Measurements from ENCODE around the gene GUCY2D. TPM values are rescaled to one million over a fixed set of nuclear protein-coding genes. Genes with fewer than 3 reads are reported as not detected.
"Not testable (repeated sequence)": the region's sequence is repeated elsewhere in the genome, so short reads cannot be mapped to it uniquely, and the experiment has no call there.

Gene GUCY2D
- total and polyA plus RNA-seq, 5 donors, result 0.09 to 0.85 (median 0.27) TPM; not detected in 1

DNA sequence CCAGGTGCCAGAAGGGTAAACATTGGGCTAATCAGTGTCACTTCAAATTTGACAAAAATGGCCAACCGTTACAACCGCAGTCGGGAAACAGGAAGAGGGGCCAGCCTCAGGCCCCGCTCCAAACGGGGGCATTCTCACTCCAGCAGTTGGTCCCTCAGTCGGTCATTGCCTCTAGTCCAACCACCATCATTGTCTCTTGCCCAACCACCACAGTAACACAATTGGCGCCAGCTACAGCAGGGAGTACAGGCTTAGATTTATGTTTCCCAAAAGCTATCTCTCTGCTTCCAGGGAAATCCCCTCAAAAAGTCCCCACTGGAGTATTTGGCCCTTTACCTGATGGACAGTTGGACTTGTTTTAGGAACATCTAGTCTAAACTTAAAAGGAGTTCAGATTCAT, 56.7 kb downstream of the GUCY2D start:
- no peak overlapping the region for H3K4me3 ChIP-seq (ENCODE audit: low read length)
- no peak for ATAC-seq
- peak in 1 of 3 donors; percentile 10 for DNase-seq
- no peaks in the 10 kb centered on the region for H3K9me3 ChIP-seq (ENCODE audit: control insufficient read depth, low read length)
- no peak overlapping the region for H3K27ac ChIP-seq (ENCODE audit: low read length)
- intact Hi-C loops (cut with DNase I), result loop anchor here in 2 of 4 donors (5.0 kb wide), 2 partner anchors 67 to 72 kb away; no protein-coding TSS in a partner anchor
- no peaks in the 10 kb centered on the region for H3K4me1 ChIP-seq (ENCODE audit: control insufficient read depth, insufficient read depth, low read length)
- 26% methylated on average over 7 of the region's 7 CpGs for WGBS
- no peaks in the 10 kb centered on the region for H3K27me3 ChIP-seq (ENCODE audit: control insufficient read depth, insufficient read depth)

DNA sequence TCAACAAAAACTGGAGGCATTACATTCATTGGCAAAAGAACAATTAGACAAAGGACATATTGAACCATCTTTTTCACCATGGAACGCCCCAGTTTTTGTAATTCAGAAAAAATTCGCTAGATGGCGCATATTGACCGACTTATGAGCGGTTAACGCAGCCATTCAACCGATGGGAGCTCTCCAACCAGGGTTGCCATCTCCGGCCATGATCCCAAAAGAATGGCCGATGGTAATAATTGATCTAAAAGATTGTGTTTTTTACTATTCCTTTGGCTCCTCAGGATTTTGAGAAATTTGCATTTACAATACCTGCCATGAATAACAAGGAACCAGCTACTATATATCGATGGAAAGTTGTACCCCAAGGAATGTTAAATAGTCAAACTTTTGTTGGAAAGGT, 57.9 kb downstream of the GUCY2D start:
- WGBS, result 7% methylated on average over 10 of the region's 10 CpGs
- intact Hi-C loops (cut with DNase I), result no loop called here
- H3K27ac ChIP-seq (ENCODE audit: low read length), result no peak overlapping the region
- no peak overlapping the region for H3K4me3 ChIP-seq (ENCODE audit: low read length)
- ATAC-seq (peak in 1 of 2 donors; percentile 45), DNase-seq (peak in 1 of 3 donors; percentile 52)
- H3K9me3 ChIP-seq (ENCODE audit: control insufficient read depth, low read length), result no peaks in the 10 kb centered on the region
- H3K4me1 ChIP-seq (ENCODE audit: control insufficient read depth, insufficient read depth, low read length), result no peaks in the 10 kb centered on the region
- no peaks in the 10 kb centered on the region for H3K27me3 ChIP-seq (ENCODE audit: control insufficient read depth, insufficient read depth)

DNA sequence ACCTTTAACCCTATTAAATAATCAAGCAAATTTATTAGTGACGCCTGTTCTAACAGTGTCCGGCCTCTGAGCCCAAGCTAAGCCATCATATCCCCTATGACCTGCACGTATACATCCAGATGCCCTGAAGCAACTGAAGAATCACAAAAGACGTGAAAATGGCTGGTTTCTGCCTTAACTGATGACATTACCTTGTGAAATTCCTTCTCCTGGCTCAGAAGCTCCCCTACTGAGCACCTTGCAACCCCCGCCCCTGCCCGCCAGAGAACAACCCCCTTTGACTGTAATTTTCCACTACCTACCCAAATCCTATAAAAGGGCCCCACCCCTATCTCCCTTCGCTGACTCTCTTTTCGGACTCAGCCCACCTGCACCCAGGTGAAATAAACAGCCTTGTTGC, 59.4 kb downstream of the GUCY2D start:
- ATAC-seq; H3K27ac ChIP-seq (ENCODE audit: low read length); H3K27me3 ChIP-seq (ENCODE audit: control insufficient read depth, insufficient read depth); H3K4me3 ChIP-seq (ENCODE audit: low read length); H3K4me1 ChIP-seq (ENCODE audit: control insufficient read depth, insufficient read depth, low read length); H3K9me3 ChIP-seq (ENCODE audit: control insufficient read depth, low read length); intact Hi-C loops (cut with DNase I): not testable (repeated sequence)
- peak in 1 of 3 donors; percentile 4 for DNase-seq
- 55% methylated on average over 8 of the region's 8 CpGs for WGBS

DNA sequence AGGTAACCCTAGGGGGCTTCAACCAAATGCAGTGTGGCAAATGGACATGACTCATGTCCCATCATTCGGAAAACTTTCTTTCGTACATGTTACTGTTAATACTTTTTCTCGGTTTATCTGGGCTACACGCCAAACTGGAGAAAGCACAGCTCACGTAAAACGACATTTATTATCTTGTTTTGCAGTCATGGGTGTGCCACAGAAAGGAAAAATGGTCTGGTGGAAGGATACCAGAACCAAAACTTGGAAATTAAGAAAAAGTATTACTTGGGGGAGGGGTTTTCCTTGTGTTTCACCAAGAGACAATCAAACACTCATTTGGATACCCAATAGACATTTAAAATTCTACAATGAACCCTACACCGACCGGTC, 60.0 kb downstream of the GUCY2D start:
- peak overlapping the region; percentile 23 for H3K4me3 ChIP-seq (ENCODE audit: low read length)

DNA sequence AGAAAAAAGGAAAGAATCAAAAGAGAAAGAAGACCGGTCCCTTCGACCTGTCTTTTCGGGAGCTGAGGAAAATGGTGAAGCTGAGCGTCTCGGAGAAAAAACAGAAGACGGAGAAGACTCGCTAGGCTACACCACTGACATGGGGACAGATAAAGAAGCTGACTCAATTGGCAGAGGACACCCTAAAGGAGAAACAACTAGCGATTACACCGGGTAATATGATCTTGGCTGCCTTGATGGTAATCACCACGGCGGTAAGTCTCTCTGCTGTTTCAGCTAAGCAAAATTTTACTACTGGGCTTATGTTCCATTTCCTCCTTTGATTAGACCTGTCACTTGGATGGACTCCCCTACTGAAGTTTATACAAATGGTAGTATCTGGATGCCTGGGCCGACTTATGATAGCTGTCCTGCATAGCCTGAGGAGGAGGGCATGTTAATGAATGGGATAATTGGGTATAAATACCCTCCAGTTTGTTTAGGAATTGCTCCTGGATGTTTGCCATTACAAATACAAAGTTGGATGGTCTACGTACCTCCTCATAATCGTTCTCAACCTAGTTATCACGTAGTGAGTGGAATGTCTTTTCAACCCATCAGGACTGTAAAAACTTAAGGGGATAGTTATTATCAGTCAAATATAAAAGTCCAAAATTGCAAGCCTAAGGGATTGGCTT, 60.5 kb downstream of the GUCY2D start:
- peak in 1 of 2 donors; percentile 32 for ATAC-seq
- no peak overlapping the region for H3K27ac ChIP-seq (ENCODE audit: low read length)
- peak overlapping the region; percentile 23 for H3K4me3 ChIP-seq (ENCODE audit: low read length)
- H3K9me3 ChIP-seq (ENCODE audit: control insufficient read depth, low read length), result no peaks in the 10 kb centered on the region
- DNase-seq, result peak in 1 of 3 donors; percentile 2
- intact Hi-C loops (cut with DNase I), result no loop called here
- no peaks in the 10 kb centered on the region for H3K4me1 ChIP-seq (ENCODE audit: control insufficient read depth, insufficient read depth, low read length)
- 9% methylated on average over 15 of the region's 15 CpGs for WGBS
- no peaks in the 10 kb centered on the region for H3K27me3 ChIP-seq (ENCODE audit: control insufficient read depth, insufficient read depth)

More for the DNA sequence above, 60.0 kb downstream of the GUCY2D start:
- 10% methylated on average over 8 of the region's 8 CpGs for WGBS
- ATAC-seq, result peak in 1 of 2 donors; percentile 58
- no peaks in the 10 kb centered on the region for H3K9me3 ChIP-seq (ENCODE audit: control insufficient read depth, low read length)
- H3K27ac ChIP-seq (ENCODE audit: low read length), result no peak overlapping the region
- no peaks in the 10 kb centered on the region for H3K27me3 ChIP-seq (ENCODE audit: control insufficient read depth, insufficient read depth)
- H3K4me1 ChIP-seq (ENCODE audit: control insufficient read depth, insufficient read depth, low read length), result no peaks in the 10 kb centered on the region
- peak in 1 of 3 donors; percentile 5 for DNase-seq
- intact Hi-C loops (cut with DNase I), result no loop called here

DNA sequence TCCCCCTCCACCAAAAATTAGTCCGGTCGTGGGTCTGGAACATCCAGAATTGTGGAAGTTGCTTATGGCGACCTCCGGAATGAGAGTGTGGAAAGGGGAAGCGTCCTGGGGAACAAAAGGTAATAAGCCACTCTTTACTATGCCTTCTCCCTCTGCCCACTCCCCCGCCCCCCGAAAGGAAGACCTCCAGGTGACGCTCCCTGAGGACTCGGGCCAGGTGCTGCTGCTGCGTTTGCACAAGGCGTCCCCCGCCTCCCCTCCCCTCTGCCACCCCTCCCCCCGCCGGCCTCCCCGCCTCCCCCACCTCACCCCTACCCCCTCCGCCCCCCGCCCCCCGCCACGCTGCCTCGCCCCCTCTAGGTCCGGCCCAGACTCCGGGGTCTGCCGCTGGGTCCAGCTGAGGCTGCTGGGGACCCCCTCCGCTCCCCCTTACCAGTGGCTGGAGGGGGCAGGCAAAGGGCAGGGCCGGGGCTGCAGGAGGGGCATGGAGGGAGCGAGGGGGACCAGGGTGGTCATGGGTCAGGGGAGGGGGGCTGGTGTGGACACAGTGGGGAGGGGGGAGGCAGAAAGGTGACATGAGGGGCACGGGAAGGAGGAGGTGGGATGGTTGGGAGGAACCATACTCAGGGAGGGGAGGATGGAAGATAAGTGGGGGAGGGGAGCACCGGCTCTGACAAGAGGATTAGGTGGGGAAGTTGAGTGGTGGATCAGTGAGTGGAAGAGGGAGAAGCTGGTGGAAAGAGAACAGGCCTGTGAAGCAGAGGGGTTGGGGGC, 61.5 kb downstream of the GUCY2D start:
- Histone ChIP-seq H3K9me3 (ENCODE audit: control insufficient read depth, low read length) (no peaks in the 10 kb centered on the region), H3K27ac (ENCODE audit: low read length) (no peak overlapping the region), H3K27me3 (ENCODE audit: control insufficient read depth, insufficient read depth) (no peaks in the 10 kb centered on the region), H3K4me3 (ENCODE audit: low read length) (no peak overlapping the region), H3K4me1 (ENCODE audit: control insufficient read depth, insufficient read depth, low read length) (no peaks in the 10 kb centered on the region)
- DNase-seq (no peak), ATAC-seq (no peak)
- WGBS, result 11% methylated on average over 28 of the region's 28 CpGs
- intact Hi-C loops (cut with DNase I), result no loop called here

DNA sequence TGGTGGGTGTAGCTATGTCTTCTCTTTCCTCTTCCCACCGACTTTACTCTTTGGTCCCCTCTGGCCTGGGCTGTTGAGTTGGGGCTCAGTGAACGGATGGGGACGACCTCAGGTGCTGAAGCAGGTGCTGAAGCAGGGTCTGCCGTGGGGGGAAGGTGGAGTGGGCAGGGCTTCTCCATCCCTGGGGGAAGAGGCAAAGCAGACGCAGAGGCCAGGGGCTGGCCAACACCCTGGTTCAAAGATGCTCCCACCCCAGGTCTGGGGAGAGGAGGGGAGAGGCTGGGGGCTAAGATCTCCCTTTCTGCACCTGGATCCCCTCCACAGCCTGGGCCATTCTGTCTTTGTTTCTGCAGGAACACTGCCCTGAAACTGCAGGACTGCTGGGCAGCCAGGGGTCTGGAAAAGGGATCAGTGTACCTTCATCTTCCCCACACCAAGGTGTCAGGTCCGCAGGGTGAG, 62.2 kb downstream of the GUCY2D start:
- ATAC-seq, result no peak
- 49% methylated on average over 6 of the region's 6 CpGs for WGBS

DNA sequence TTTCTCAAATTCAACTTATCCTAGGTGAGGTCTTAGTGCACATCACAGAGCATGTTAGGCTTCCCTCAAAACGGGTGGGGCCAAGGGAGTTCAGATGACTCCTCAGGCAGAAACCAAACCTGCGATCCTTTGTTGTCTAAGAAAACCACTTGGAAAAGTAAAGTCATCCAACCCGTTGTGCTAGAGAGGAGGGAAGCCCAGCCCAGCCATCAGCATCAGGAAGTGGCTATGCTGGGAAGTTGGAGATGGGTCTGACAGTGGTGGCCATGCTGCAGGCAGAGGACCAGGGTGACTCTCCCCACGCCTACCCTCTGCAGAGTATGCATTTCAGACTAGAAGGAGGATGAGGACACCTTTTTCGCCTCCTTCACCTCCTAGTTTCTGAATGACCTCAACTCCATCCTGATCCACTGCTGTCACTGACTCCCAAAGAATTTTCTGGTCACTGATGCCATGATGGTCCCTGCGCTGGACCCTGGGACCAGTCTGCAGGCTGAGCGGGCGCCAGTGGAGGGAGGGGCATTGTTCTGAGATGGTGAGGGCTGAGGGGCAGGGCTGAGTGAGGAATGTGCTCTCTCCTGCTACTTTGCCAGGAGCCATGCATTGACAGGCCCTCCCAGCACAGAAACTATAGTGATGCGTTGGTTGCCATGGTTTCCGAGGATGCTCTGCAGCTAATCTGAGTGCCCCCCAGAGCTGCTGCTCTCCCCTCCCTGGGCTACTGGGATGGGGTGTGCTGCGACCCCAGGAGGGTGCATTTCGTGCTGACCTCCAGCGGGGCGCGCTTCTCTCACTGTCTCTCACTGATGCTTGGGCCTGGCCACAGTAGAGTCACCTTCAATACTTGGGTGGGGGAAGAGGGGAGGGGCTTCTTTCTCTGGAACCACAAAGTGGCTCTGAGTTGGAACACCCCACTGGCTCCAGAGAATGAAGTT, 64.7 kb downstream of the GUCY2D start:
- intact Hi-C loops (cut with DNase I), result no loop called here
- 69% methylated on average over 15 of the region's 15 CpGs for WGBS
- DNase-seq, result no peak

More for the DNA sequence above, 62.2 kb downstream of the GUCY2D start:
- intact Hi-C loops (cut with DNase I), result no loop called here
- DNase-seq, result no peak
- H3K4me1 ChIP-seq (ENCODE audit: control insufficient read depth, insufficient read depth, low read length), result no peaks in the 10 kb centered on the region
- no peak overlapping the region for H3K27ac ChIP-seq (ENCODE audit: low read length)
- no peaks in the 10 kb centered on the region for H3K9me3 ChIP-seq (ENCODE audit: control insufficient read depth, low read length)
- H3K27me3 ChIP-seq (ENCODE audit: control insufficient read depth, insufficient read depth), result no peaks in the 10 kb centered on the region
- no peak overlapping the region for H3K4me3 ChIP-seq (ENCODE audit: low read length)

DNA sequence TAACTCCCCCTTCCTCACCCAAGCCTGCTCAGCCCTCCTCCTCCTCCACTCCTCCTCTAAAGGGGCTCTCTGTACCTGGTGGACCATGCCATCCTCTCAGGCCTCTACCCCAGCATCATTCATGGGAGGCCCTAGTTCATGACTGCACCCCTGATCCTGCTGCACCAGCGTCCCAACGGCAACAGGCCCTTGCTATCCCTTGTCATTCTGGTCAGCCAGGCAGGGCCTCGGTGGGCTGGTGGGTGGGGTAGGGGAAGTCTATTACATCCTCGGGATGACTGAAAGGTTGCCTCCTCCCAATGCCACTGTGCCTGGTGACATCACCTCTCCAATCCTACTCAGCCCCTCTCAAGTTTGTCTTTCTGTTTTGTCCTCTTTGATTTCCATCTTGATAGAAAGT, 65.4 kb downstream of the GUCY2D start:
- DNase-seq (no peak), ATAC-seq (no peak)
- H3K9me3 ChIP-seq (ENCODE audit: control insufficient read depth, low read length), result no peaks in the 10 kb centered on the region
- no peaks in the 10 kb centered on the region for H3K4me1 ChIP-seq (ENCODE audit: control insufficient read depth, insufficient read depth, low read length)
- no peak overlapping the region for H3K4me3 ChIP-seq (ENCODE audit: low read length)
- intact Hi-C loops (cut with DNase I), result no loop called here
- no peak overlapping the region for H3K27ac ChIP-seq (ENCODE audit: low read length)
- no peaks in the 10 kb centered on the region for H3K27me3 ChIP-seq (ENCODE audit: control insufficient read depth, insufficient read depth)
- WGBS, result 70% methylated on average over 4 of the region's 4 CpGs

More for the DNA sequence above, 64.7 kb downstream of the GUCY2D start:
- Histone ChIP-seq H3K27me3 (ENCODE audit: control insufficient read depth, insufficient read depth) (no peaks in the 10 kb centered on the region), H3K4me3 (ENCODE audit: low read length) (no peak overlapping the region), H3K4me1 (ENCODE audit: control insufficient read depth, insufficient read depth, low read length) (no peaks in the 10 kb centered on the region), H3K9me3 (ENCODE audit: control insufficient read depth, low read length) (no peaks in the 10 kb centered on the region), H3K27ac (ENCODE audit: low read length) (no peak overlapping the region)
- ATAC-seq, result peak in 1 of 2 donors; percentile 8

DNA sequence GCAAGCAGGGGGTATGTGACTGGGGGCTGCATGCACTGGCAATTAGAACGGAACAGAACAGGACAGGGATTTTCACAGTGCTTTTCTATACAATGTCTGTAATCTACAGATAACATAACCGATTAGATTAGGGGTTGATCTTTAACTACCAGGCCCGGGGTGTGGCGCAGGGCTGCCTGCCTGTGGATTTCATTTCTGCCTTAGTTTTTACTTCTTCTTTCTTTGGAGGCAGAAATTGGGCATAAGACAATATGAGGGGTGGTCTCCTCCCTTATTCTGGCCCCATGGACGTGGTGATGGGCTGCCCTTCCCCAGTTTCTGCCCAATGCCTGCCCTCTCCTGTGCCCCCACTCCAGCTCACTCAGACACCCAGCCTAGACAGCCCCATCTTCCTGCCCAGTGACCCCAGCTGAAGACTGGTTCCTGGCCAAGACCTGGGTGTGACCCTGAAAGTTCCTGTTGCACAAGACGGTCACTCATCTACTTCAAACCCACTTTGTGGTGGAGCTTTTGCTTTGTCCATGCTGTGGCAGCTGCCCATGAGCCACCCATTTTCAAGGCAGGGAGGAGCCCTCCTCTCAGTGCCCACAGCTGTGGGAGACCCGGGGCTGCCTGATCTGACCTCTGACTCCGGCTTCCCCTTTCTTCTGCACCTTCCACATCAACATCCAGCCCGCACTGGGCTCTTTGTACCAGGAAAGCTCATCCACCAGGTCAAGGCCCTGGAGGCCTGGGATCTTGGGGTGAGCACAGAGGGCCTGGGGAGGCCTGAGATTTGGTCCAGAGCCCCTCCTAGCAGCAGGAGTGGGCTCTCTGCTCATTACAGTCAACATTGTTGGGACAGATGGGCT, 66.5 kb downstream of the GUCY2D start:
- H3K27ac ChIP-seq (ENCODE audit: low read length), result no peak overlapping the region
- H3K9me3 ChIP-seq (ENCODE audit: control insufficient read depth, low read length), result no peaks in the 10 kb centered on the region
- intact Hi-C loops (cut with DNase I), result no loop called here
- ATAC-seq (peak; percentile 50 to 72), DNase-seq (peak; percentile 61 to 81 (median 80))
- H3K4me3 ChIP-seq (ENCODE audit: low read length), result no peak overlapping the region
- no peaks in the 10 kb centered on the region for H3K27me3 ChIP-seq (ENCODE audit: control insufficient read depth, insufficient read depth)
- no peaks in the 10 kb centered on the region for H3K4me1 ChIP-seq (ENCODE audit: control insufficient read depth, insufficient read depth, low read length)
- 70% methylated on average over 9 of the region's 9 CpGs for WGBS
